ENCODE results near the gene IFITM2. TPM values are rescaled to one million over a fixed set of nuclear protein-coding genes. Genes with fewer than 3 reads are reported as not detected.
"Not testable (repeated sequence)": the region's sequence is repeated elsewhere in the genome, so short reads cannot be mapped to it uniquely, and the experiment has no call there.

IFITM2 gene
- total RNA-seq, 2 experiments from 2014 or later, result 1,561 to 1,733 TPM

DNA sequence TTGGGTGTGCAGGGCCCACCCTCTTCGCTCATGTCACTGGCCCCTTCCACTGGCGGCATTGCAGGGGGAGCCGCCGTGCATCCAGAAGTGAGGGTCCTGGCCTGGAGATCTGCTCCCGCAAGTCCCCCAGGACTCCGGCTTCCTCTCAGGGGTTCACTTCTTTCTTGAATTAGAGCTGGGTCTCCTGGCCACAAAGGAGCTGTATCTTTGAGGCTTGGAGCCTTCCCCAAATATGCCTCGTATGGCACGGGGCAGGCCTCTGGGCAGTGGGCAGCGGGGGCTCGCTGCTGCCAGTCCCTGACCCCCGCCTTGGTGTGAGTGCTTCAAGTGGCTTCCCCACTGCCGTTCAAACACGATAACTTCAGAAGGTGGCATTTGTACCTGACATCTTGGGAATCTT lies 20.4 kb downstream of the IFITM2 start:
- Mint-ChIP-seq H3K27ac (peak overlapping the region; percentile 66), H3K4me1 (peaks cover 86% of the 10 kb centered on the region), H3K4me3 (no peak overlapping the region), H3K36me3 (ENCODE audit: low read depth) (peaks cover 12% of the 10 kb centered on the region), H3K9me3 (peaks cover 1% of the 10 kb centered on the region), H3K27me3 (no peaks in the 10 kb centered on the region)
- no peak for DNase-seq
- CTCF ChIA-PET, result interaction anchor here (1.2 to 1.9 kb wide), 6 partner anchors 11 to 27 kb away, joined by 3 to 8 read pairs (median 4); no protein-coding TSS in a partner anchor
- POLR2A ChIA-PET, result interaction anchor here (0.9 kb wide), 1 partner anchor 16 kb away, joined by 9 read pairs; no protein-coding TSS in a partner anchor

DNA sequence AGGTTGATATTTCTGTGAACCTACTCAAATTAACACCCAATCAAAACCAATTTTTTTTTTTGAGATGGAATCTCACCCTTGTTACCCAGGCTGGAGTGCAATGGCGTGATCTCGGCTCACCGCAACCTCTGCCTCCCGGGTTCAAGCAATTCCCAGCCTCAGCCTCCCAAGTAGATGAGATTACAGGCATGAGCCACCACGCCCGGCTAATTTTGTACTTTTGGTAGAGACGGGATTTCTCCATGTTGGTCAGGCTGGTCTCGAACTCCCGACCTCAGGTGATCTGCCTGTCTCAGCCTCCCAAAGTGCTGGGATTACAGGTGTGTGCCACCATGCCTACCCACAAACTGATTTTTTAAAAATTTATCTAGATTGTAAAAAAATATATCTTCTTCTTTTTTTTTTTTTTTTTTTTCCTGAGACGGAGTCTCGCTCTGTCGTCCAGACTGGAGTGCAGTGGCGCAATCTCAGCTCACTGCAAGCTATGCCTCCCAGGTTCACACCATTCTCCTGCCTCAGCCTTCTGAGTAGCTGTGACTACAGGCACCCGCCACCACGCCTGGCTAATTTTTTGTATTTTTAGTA lies 21.0 kb downstream of the IFITM2 start:
- H3K4me1 Mint-ChIP-seq, result peaks cover 86% of the 10 kb centered on the region
- not testable (repeated sequence) for DNase-seq, H3K27me3 Mint-ChIP-seq, H3K9me3 Mint-ChIP-seq, H3K4me3 Mint-ChIP-seq
- H3K36me3 Mint-ChIP-seq (ENCODE audit: low read depth), result peaks cover 15% of the 10 kb centered on the region
- ChIA-PET POLR2A (interaction anchor here (1.4 to 1.8 kb wide), 2 partner anchors 11 to 27 kb away, joined by 3 to 7 read pairs; no protein-coding TSS in a partner anchor), CTCF (interaction anchor here (0.5 to 1.9 kb wide), 10 partner anchors 8 to 190 kb away, joined by 3 to 8 read pairs (median 3); partner anchors contain the start of gene IFITM3)
- peak overlapping the region; percentile 60 for H3K27ac Mint-ChIP-seq

DNA sequence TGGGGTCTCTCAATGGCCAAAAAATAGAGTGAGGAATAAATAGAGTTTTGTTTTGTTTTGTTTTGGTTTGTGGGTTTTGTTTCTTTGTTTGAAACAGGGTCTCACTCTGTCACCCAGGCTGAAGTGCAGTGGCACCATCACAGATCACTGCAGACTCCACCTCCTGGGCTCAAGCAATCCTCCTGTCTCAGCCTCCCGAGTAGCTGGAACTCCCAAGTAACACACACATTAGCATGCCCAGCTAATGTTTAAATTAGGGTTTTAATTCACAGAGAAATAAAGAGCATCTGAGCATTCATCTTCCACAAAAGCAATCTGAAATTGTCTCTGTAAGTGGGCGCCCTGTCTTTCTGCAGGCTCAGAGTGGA lies 22.3 kb downstream of the IFITM2 start:
- Mint-ChIP-seq H3K27me3 (no peaks in the 10 kb centered on the region), H3K4me1 (peaks cover 81% of the 10 kb centered on the region), H3K4me3 (no peak overlapping the region), H3K9me3 (peaks cover 4% of the 10 kb centered on the region), H3K36me3 (ENCODE audit: low read depth) (peaks cover 15% of the 10 kb centered on the region), H3K27ac (peak overlapping the region; percentile 87)
- no peak for DNase-seq
- POLR2A ChIA-PET, result interaction anchor here (1.4 to 1.8 kb wide), 2 partner anchors 13 to 26 kb away, joined by 3 to 7 read pairs; no protein-coding TSS in a partner anchor
- CTCF ChIA-PET, result interaction anchor here (0.9 to 2.4 kb wide), 8 partner anchors 9 to 189 kb away, joined by 3 to 12 read pairs (median 4); partner anchors contain the start of genes BET1L and RIC8A

DNA sequence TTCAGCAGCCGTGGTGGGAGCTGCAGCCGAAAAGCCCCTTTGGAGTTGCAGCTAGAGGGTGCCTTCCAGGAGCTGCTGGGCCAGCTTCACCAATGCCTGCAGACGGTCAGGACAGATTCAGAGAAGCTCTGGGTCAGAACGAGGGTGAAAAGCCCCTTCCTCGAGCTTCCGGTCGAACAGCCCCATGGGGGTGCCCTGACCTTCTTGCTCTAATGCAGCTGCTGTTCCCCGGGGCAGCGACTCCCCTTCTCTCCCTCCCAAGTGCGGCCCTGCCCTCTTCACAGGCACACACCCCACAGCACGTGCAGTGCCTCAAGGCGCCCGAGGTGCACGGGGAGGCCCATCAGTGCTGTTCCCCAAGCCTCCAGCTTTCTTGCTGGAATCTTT lies 22.7 kb downstream of the IFITM2 start:
- DNase-seq, result no peak
- Mint-ChIP-seq H3K4me1 (peaks cover 78% of the 10 kb centered on the region), H3K27me3 (no peaks in the 10 kb centered on the region), H3K4me3 (no peak overlapping the region), H3K27ac (peak overlapping the region; percentile 31), H3K36me3 (ENCODE audit: low read depth) (peaks cover 15% of the 10 kb centered on the region), H3K9me3 (peaks cover 4% of the 10 kb centered on the region)
- ChIA-PET POLR2A (interaction anchor here (1.4 to 1.8 kb wide), 2 partner anchors 13 to 25 kb away, joined by 3 to 7 read pairs; no protein-coding TSS in a partner anchor), CTCF (interaction anchor here (0.9 to 2.4 kb wide), 8 partner anchors 8 to 189 kb away, joined by 3 to 12 read pairs (median 4); partner anchors contain the start of genes BET1L and RIC8A)

DNA sequence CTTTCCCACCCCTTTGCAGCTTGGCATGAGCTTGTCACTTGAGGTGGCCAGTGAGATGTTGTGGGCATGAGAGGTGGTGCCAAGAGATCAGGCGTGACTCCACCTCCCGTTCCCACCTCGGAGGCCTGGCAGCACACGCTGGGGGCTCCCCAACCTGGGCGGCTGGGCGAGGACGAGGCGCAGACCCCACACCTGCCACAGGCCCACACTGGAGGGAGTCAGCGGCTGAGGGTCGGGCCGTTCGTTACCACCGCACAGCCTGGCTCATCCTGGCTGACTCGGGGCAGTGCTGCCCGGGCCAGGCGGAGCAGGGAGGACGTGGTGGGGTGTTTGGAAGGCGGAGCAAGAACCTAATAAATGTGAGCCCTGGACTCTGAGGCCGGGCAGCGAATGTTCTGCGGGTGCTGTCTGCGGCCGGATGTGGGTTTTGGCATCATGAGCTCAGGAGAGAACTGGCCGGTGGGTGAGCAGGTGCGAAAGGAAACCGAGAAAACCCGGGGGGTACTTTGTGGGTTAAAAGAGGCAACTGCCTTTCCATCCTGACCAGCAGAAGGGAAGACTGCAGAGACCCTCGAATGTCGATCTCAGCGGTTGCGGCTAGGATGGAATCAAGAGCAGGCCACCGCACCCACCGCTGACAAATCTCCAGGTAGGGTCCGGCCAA lies 23.2 kb downstream of the IFITM2 start:
- H3K27ac Mint-ChIP-seq, result peak overlapping the region; percentile 88
- H3K4me1 Mint-ChIP-seq, result peaks cover 80% of the 10 kb centered on the region
- POLR2A ChIA-PET, result no interaction called here
- no peaks in the 10 kb centered on the region for H3K27me3 Mint-ChIP-seq
- H3K4me3 Mint-ChIP-seq, result no peak overlapping the region
- H3K9me3 Mint-ChIP-seq, result peaks cover 4% of the 10 kb centered on the region
- CTCF ChIA-PET, result interaction anchor here (0.9 to 2.4 kb wide), 7 partner anchors 8 to 123 kb away, joined by 3 to 12 read pairs (median 4); partner anchors contain the start of genes BET1L and RIC8A
- peaks cover 15% of the 10 kb centered on the region for H3K36me3 Mint-ChIP-seq (ENCODE audit: low read depth)
- peak; percentile 42 for DNase-seq

DNA sequence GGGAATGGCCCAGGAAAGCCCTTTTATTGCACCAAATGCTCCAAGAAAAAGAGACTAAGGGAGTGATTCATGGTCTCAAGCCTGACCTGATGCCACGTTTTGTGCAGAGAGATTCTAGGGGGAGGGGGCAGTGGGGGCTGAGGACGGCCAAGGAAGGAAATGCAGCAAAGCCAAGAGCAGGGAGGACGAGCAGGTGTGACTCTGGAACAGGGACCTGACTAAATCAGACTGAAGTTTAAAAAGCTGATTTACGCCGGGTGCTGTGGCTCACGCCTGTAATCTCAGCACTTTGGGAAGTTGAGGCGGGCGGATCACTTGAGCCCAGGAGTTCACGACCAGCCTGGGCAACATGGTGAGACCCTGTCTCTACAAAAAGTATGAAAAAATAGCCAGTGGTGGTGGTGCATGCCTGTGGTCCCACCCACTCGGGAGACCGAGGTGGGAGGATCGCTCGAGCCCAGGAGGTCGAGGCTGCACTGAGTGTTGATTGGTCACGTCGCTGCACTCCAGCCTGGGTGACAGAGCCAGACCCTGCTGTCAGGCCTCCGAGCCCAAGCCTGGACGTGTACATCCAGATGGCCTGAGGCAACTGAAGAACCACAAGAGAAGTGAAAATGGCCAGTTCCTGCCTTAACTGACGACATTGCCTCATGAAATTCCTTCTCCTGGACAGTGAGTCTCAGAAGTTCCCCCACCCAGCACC lies 23.9 kb downstream of the IFITM2 start:
- DNase-seq, result no peak

DNA sequence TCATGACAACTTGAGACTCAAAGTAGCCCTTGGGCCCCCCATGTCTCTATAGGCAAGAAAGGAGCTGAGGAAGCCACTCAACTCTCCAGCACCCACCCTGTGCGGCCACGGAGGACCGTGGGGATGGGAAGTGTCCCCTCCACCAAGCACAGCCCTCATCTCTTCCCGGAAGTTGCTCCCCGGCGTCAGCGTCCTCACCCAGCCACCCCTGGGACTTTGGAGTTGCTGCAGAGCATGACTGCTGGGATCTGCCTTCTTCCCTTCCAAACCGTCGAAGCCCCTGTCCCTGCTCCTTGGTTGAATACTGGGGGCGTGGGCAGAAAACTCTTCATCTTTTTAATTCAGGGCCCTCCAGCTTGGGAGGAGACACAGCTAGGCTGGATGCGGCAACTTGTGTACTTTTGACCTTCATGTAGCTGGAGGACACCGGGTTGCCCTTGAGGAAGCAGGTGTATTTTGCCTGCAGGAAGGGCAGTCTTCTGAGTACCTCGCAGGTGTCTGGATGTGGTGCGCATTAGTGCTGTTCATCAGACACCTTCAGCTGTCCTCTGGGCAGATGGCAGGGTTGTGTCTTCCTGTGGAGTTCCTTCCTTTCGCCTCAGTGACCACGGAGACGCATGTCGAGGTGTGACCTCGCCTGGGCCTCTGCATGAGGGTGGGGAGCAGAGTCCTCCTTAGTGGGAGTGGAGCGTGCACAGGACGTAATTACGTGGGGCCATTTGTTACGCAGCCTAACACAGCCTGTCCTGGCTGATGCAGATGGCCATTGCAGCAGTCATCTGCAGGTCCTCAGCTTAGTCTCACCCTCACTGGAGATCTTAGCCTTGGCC lies 25.2 kb downstream of the IFITM2 start:
- DNase-seq, result no peak
- Mint-ChIP-seq H3K4me3 (no peak overlapping the region), H3K4me1 (peaks cover 71% of the 10 kb centered on the region), H3K36me3 (ENCODE audit: low read depth) (peaks cover 15% of the 10 kb centered on the region), H3K27me3 (no peaks in the 10 kb centered on the region), H3K9me3 (peaks cover 4% of the 10 kb centered on the region), H3K27ac (no peak overlapping the region)
- ChIA-PET CTCF (interaction anchor here (1.0 kb wide), 1 partner anchor 55 kb away, joined by 3 read pairs; the partner anchor contains the start of gene NLRP6), POLR2A (no interaction called here)

More for the DNA sequence above, 23.9 kb downstream of the IFITM2 start:
- H3K9me3 Mint-ChIP-seq, result peaks cover 4% of the 10 kb centered on the region
- CTCF ChIA-PET, result interaction anchor here (1.2 to 2.4 kb wide), 3 partner anchors 9 to 66 kb away, joined by 4 to 12 read pairs (median 4); no protein-coding TSS in a partner anchor
- POLR2A ChIA-PET, result no interaction called here
- no peaks in the 10 kb centered on the region for H3K27me3 Mint-ChIP-seq
- H3K4me3 Mint-ChIP-seq, result no peak overlapping the region
- peak overlapping the region; percentile 88 for H3K27ac Mint-ChIP-seq
- H3K36me3 Mint-ChIP-seq (ENCODE audit: low read depth), result peaks cover 15% of the 10 kb centered on the region
- H3K4me1 Mint-ChIP-seq, result peaks cover 80% of the 10 kb centered on the region

DNA sequence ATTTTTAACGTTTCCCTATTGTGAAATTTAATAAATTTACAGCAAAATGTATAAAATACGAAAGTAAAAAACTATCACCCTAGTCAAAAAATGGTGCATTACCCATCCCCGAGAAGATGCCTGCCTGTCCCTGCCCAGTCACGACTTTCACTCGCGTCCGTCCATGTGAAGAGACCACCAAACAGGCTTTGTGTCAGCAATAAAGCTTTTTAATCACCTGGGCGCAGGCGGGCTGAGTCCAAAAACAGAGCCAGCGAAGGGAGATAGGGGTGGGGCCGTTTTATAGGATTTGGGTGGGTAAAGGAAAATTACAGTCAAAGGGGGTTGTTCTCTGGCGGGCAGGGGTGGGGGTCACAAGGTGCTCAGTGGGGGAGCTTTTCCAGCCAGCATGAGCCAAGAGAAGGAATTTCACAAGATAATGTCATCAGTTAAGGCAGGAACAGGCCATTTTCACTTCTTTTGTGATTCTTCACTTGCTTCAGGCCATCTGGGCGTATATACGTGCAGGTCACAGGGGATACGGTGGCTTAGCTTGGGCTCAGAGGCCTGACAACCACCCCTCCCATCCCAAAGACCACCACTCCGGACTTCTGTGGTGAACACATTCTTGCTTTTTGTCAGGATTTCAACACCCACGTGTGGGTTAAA lies 26.1 kb downstream of the IFITM2 start:
- H3K9me3 Mint-ChIP-seq, POLR2A ChIA-PET, DNase-seq, H3K27me3 Mint-ChIP-seq, H3K4me3 Mint-ChIP-seq, H3K27ac Mint-ChIP-seq: not testable (repeated sequence)
- Mint-ChIP-seq H3K4me1 (peaks cover 65% of the 10 kb centered on the region), H3K36me3 (ENCODE audit: low read depth) (peaks cover 15% of the 10 kb centered on the region)
- CTCF ChIA-PET, result interaction anchor here (0.9 to 1.0 kb wide), 2 partner anchors 15 to 185 kb away, joined by 3 to 4 read pairs; no protein-coding TSS in a partner anchor

DNA sequence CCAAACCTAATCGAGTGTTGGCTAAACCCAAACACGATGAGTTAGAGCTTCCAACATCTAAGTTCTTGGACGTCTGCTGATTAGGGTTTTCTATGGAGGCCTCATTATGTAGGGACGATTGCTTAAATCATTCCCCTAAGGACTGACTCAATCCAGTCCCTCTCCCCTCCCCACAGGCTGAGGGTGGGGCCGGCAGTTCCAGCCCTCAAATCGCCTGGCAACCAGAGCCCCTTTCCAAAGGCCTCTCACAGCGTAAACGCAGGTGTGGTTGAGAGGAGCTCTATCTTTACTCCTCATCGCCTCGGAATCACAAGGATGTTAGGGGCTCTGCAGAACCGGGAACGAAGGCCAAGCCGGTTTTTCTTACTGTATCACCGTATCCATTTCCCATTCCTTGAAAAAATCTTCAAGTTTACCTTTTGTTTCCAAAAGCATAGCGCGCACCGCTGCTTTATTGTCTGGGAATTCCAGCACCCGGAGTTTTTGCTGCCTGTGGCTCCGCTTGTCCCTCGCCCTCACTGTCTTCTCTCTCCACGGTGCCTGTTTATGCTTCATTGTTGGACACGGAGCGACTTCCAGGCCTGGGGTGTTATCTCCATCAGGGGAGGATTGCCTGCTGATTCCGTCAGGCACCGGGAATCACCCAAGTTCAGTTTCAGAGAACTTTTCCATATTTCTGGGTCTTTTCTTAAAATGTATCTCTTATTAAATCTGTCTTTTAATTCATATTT lies 26.8 kb downstream of the IFITM2 start:
- ChIA-PET CTCF (interaction anchor here (0.9 to 1.0 kb wide), 2 partner anchors 15 to 185 kb away, joined by 3 to 4 read pairs; no protein-coding TSS in a partner anchor), POLR2A (no interaction called here)
- Mint-ChIP-seq H3K27ac (no peak overlapping the region), H3K4me3 (no peak overlapping the region), H3K36me3 (ENCODE audit: low read depth) (peaks cover 11% of the 10 kb centered on the region), H3K4me1 (peaks cover 59% of the 10 kb centered on the region), H3K27me3 (no peaks in the 10 kb centered on the region), H3K9me3 (peaks cover 4% of the 10 kb centered on the region)
- DNase-seq, result no peak

DNA sequence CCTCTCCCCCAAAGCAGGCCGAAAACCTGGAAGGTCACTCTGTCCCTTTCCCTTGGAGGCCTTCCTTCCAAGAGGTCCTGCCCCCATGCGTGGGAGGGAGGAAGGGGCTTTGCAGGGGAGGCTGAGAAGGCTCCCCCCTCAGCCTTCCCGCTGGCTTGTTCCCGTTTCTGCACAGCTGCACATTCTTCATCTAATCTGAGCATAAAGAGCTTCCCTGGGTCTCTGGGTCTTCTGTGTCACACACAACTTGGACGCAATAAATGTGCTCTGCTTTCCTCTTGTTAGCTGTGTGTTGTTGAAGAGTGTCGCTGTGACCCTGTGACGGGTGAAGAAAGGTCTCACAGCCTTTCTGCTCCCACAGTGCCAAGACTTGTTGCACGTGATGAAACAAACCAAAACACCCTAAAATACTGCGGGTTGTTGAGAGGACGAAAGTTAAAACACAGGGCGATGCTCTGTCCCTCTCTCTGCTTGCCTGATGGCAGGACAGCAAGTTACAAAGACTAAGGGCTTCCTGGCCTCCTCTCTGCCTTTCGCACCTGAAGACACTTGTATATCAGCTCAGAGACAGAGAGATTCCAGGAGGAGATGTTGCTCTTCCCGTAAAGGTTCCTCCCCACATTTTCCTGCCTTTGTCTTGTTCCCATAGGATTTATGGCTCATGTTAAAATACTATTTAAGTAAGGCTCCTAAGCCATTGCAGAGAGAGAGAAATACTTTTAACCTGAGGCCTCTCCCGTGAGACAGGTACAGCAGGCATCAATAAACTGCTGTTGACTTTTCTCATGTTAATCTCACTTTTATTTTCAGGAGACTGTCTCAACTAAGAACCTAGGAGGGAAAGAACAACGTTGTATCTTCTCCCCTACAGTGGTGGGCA lies 28.4 kb downstream of the IFITM2 start:
- POLR2A ChIA-PET, result no interaction called here
- CTCF ChIA-PET, result no interaction called here
- H3K27ac Mint-ChIP-seq, result peak overlapping the region; percentile 47
- peaks cover 48% of the 10 kb centered on the region for H3K4me1 Mint-ChIP-seq
- no peak for DNase-seq
- H3K27me3 Mint-ChIP-seq, result peaks cover 8% of the 10 kb centered on the region
- peaks cover 15% of the 10 kb centered on the region for H3K36me3 Mint-ChIP-seq (ENCODE audit: low read depth)
- no peak overlapping the region for H3K4me3 Mint-ChIP-seq
- peaks cover 4% of the 10 kb centered on the region for H3K9me3 Mint-ChIP-seq

Measured in activated CD4-positive, alpha-beta T cell treated with anti-CD3 and anti-CD28 coated beads, Interleukin-2, amount 10 ng/mL, durations not matched to agents 7 days and 5 days (primary cell).